Measurements from ENCODE around the gene LGR5.

GRCh38 chr12:71410844-71411243, 28.8 kb upstream of the LGR5 start:
- TF ChIP-seq POLR2A (IDR thresholded peaks at IDR 0.05): no peak
- TF ChIP-seq EP300 (IDR thresholded peaks at IDR 0.05): no peak
- no peak for TF ChIP-seq CTCF (IDR thresholded peaks at IDR 0.05)
- no peak for TF ChIP-seq POLR2AphosphoS5 (IDR thresholded peaks at IDR 0.05)
